Left ventricle myocardium inferior (tissue), 1 donor: ENCODE measurements around the gene NLRP8. TPM values are rescaled to one million over a fixed set of nuclear protein-coding genes. Genes with fewer than 3 reads are reported as not detected.
"Not testable (repeated sequence)": the region's sequence is repeated elsewhere in the genome, so short reads cannot be mapped to it uniquely, and the experiment has no call there.

Experiments
- DNase-seq: peaks from one replicate; pipeline ENCODE4 v3.0.0-alpha.2; 2020
- H3K27ac ChIP-seq: fragments of 200-600 bp; replicated peaks from 2 replicates; pipeline ENCODE4 v1.8.0; 2021
- H3K27me3 ChIP-seq: fragments of 200-600 bp; 2 replicates; pipeline ENCODE4 v1.8.0; 2021; ENCODE audit warnings: low read depth
- H3K36me3 ChIP-seq: fragments of 200-600 bp; 2 replicates; pipeline ENCODE4 v1.8.0; 2021
- H3K4me1 ChIP-seq: fragments of 200-600 bp; 2 replicates; pipeline ENCODE4 v1.8.0; 2021
- H3K4me3 ChIP-seq: fragments of 200-600 bp; 2 replicates; pipeline ENCODE4 v1.8.0; 2021; ENCODE audit warnings: mild to moderate bottlenecking, moderate library complexity
- H3K9me3 ChIP-seq: fragments of 200-600 bp; replicated peaks from 2 replicates; pipeline ENCODE4 v1.8.0; 2021
- CTCF ChIP-seq: fragments of 200-600 bp; IDR thresholded peaks from 2 replicates; pipeline ENCODE4 v1.8.0; 2021; ENCODE audit warnings: antibody characterized with exemption, mild to moderate bottlenecking, borderline replicate concordance
- intact Hi-C: fragments of 100-400 bp; cut with micrococcal nuclease; formaldehyde crosslinking; loops from one replicate; pipeline ENCODE4 v1.11.0; 2022
- total RNA-seq: library from RNA; stranded (reverse); fragmentation: NEBNext Ultra II Directional; extraction: Animal tissue kit (Norgen Biotek cat#: 25700); gene quantifications from one replicate; pipeline ENCODE4 v1.2.1, GENCODE V29; 2021
- donor health status: DM: no; HTN: yes; CAD: no; lungs with severe emphysema.

NLRP8 gene
- total RNA-seq, 1 donor from 2014 or later = not detected

- DNase-seq = no peak
- no peaks in the 10 kb centered on the region for H3K36me3 ChIP-seq
- no peak for TF ChIP-seq CTCF
- H3K9me3 ChIP-seq = no peaks in the 10 kb centered on the region
- H3K4me1 ChIP-seq = no peaks in the 10 kb centered on the region
- no peak overlapping the region for H3K27ac ChIP-seq
- intact Hi-C loops = no loop called here
- H3K4me3 ChIP-seq = no peak overlapping the region
- H3K27me3 ChIP-seq = no peaks in the 10 kb centered on the region
These were observed 7.3 kb upstream of the NLRP8 start for GRCh38 chr19:55940306-55940705.

GRCh38 chr19:55950566-55950965, 2.9 kb downstream of the NLRP8 start:
- H3K36me3 ChIP-seq, H3K4me3 ChIP-seq, DNase-seq, H3K27ac ChIP-seq, intact Hi-C loops, H3K4me1 ChIP-seq: not testable (repeated sequence)
- H3K27me3 ChIP-seq = peaks cover 34% of the 10 kb centered on the region
- H3K9me3 ChIP-seq = peaks cover 11% of the 10 kb centered on the region

GRCh38 chr19:55956431-55956830, 8.8 kb downstream of the NLRP8 start:
- Histone ChIP-seq H3K27me3 (no peaks in the 10 kb centered on the region), H3K4me3 (no peak overlapping the region), H3K27ac (no peak overlapping the region), H3K9me3 (no peaks in the 10 kb centered on the region), H3K4me1 (no peaks in the 10 kb centered on the region), H3K36me3 (no peaks in the 10 kb centered on the region)
- no peak for DNase-seq
- intact Hi-C loops = no loop called here
- no peak for TF ChIP-seq CTCF

- Histone ChIP-seq H3K36me3 (no peaks in the 10 kb centered on the region), H3K4me3 (no peak overlapping the region), H3K27me3 (peaks cover 12% of the 10 kb centered on the region), H3K9me3 (no peaks in the 10 kb centered on the region), H3K4me1 (no peaks in the 10 kb centered on the region), H3K27ac (no peak overlapping the region)
- no peak for DNase-seq
- no peak for TF ChIP-seq CTCF
- intact Hi-C loops = no loop called here
These were observed 10.7 kb downstream of the NLRP8 start for GRCh38 chr19:55958356-55958755.

- TF ChIP-seq CTCF = no peak
- H3K4me1 ChIP-seq = no peaks in the 10 kb centered on the region
- H3K27ac ChIP-seq = no peak overlapping the region
- no peaks in the 10 kb centered on the region for H3K36me3 ChIP-seq
- H3K9me3 ChIP-seq = no peaks in the 10 kb centered on the region
- H3K27me3 ChIP-seq = peaks cover 15% of the 10 kb centered on the region
- DNase-seq = no peak
- no peak overlapping the region for H3K4me3 ChIP-seq
- intact Hi-C loops = no loop called here
These were observed 12.5 kb downstream of the NLRP8 start for GRCh38 chr19:55959996-55960675.

GRCh38 chr19:55962186-55962585, 14.6 kb downstream of the NLRP8 start:
- Histone ChIP-seq H3K4me3 (no peak overlapping the region), H3K27me3 (peaks cover 15% of the 10 kb centered on the region), H3K36me3 (no peaks in the 10 kb centered on the region), H3K4me1 (no peaks in the 10 kb centered on the region), H3K9me3 (peaks cover 10% of the 10 kb centered on the region), H3K27ac (no peak overlapping the region)
- intact Hi-C loops = no loop called here
- no peak for TF ChIP-seq CTCF
- DNase-seq = no peak
